Coronary artery (tissue), 2 donors: ENCODE measurements around the gene LEKR1.

Experiments
- DNase-seq: peaks from one replicate; pipeline ENCODE4 v3.0.0-alpha.2; 2017; ENCODE audit warnings: low spot score
- H3K27ac ChIP-seq, 2 donors: fragments of 200-600 bp; sonication (generic); one replicate each; pipeline ENCODE4 v1.5.1; 2016 to 2019
- H3K4me3 ChIP-seq: fragments of 200-600 bp; sonication (generic); 2 replicates; pipeline ENCODE4 v1.5.1; 2016; ENCODE audit warnings: mild to moderate bottlenecking, moderate library complexity
- TF ChIP-seq, protein P1 (sequence below): fragments of 200-600 bp; sonication (generic); IDR thresholded peaks from one replicate; pipeline ENCODE4 v1.5.1; 2019; ENCODE audit warnings: antibody characterized with exemption

The LEKR1 gene

GRCh38 chr3:157065201-157065600 is 239.0 kb downstream of the LEKR1 start:
- DNase-seq, result no peak
- Histone ChIP-seq H3K27ac (no peak overlapping the region), H3K4me3 (no peak overlapping the region)
- TF ChIP-seq, protein P1, sequence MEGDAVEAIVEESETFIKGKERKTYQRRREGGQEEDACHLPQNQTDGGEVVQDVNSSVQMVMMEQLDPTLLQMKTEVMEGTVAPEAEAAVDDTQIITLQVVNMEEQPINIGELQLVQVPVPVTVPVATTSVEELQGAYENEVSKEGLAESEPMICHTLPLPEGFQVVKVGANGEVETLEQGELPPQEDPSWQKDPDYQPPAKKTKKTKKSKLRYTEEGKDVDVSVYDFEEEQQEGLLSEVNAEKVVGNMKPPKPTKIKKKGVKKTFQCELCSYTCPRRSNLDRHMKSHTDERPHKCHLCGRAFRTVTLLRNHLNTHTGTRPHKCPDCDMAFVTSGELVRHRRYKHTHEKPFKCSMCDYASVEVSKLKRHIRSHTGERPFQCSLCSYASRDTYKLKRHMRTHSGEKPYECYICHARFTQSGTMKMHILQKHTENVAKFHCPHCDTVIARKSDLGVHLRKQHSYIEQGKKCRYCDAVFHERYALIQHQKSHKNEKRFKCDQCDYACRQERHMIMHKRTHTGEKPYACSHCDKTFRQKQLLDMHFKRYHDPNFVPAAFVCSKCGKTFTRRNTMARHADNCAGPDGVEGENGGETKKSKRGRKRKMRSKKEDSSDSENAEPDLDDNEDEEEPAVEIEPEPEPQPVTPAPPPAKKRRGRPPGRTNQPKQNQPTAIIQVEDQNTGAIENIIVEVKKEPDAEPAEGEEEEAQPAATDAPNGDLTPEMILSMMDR, result no peak

GRCh38 chr3:157066335-157067098 is 240.4 kb downstream of the LEKR1 start:
- no peak overlapping the region for H3K27ac ChIP-seq
- DNase-seq, result no peak
- H3K4me3 ChIP-seq, result no peak overlapping the region
- TF ChIP-seq, protein P1, result no peak

GRCh38 chr3:157067114-157067513 is 241.0 kb downstream of the LEKR1 start:
- DNase-seq, result no peak
- H3K27ac ChIP-seq, result no peak overlapping the region
- H3K4me3 ChIP-seq, result no peak overlapping the region
- TF ChIP-seq, protein P1, result no peak

DNA sequence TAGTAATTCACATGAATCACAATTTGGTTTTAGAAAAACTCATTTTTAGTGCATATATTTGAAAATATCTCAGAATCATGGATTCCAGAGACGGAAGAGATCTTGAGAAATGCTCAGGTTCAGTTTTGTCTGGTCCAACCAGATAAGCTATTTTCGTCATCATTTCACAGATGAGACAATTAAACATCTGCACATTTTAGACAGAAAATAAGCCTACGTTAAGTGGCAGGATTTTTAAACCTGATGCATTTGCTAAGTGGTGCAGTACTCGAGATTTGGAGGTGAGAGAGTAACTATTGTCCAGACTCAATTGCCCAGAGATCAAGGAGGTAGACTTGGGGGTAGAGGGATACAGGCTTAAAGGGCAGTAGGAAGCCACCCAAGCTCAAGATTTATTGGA is 243.3 kb downstream of the LEKR1 start:
- H3K27ac ChIP-seq, result no peak overlapping the region
- H3K4me3 ChIP-seq, result no peak overlapping the region
- TF ChIP-seq, protein P1, result no peak
- no peak for DNase-seq

GRCh38 chr3:157069846-157070677 is 243.9 kb downstream of the LEKR1 start:
- Histone ChIP-seq H3K4me3 (no peak overlapping the region), H3K27ac (peak overlapping the region in 1 of 2 donors; percentile 65)
- DNase-seq, result no peak
- TF ChIP-seq, protein P1, result no peak

DNA sequence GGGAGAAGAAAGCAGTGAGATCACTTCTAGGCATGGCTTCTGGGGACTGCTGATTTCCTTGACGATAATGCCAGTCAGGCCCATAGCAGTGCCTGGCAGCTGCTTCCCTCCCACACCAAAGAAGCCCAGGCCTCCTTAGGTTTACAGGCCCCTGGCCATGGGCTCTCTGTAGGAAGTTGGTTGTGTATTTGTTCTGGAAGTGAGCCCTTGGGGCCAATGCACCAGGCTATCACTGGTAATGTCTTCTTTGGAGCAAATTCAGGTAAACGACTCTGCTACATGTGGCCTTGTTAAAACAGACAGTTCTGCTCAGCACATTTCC is 244.5 kb downstream of the LEKR1 start:
- DNase-seq, result no peak
- peak overlapping the region in 1 of 2 donors; percentile 65 for H3K27ac ChIP-seq
- H3K4me3 ChIP-seq, result no peak overlapping the region
- TF ChIP-seq, protein P1, result no peak
